Measurements from ENCODE around the gene LSS. TPM values are rescaled to one million over a fixed set of nuclear protein-coding genes. Genes with fewer than 3 reads are reported as not detected.

LSS gene
- total and polyA plus RNA-seq, 2 experiments from 2014 or later: 55.0 to 237 TPM

DNA sequence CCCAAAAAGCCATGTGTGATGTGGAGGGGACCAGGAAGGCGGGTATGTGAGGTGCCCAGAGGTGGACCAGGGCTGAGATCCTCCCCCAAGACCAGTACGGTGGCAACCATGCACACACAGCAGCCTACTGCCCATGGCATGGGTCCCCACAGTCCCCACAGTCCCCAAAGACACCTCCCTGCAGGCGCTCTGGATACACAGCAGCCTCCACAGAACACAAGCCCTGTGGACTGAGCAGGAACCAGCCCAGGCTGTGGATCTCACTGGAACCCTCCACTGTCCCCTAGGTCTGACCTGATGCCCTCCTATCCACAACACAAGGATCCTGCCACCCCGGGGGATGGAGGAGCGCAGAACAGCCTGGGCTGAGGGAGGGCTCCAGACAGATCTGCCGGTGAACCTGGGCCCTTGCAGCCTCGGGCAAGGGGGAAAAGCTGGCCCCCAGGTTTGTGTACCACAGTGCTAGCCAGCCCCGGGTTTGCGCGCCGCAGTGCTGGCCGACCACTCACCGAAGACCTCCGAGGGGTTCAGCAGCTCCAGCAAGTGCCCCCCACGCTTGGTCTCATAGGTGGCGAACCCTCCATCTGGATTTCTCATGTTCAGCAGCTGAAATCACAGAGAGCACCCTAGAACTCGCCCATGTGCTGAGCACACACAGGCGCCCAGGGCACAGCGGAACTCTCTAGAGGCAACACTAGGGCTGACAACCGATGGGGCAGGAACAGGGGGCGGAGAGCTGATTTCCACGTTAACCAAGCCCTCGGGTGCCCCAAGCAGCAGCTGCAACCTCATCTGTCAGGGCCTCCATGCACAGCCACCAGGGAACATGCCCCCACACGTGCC, 22.2 kb downstream of the LSS start:
- no peak for ATAC-seq

More for the DNA sequence above, 22.2 kb downstream of the LSS start:
- H3K79me2 ChIP-seq (replicated peaks; ENCODE audit: insufficient read depth): no peaks in the 10 kb centered on the region; the same call in 1 of the 2 replicates
- Mint-ChIP-seq H3K36me3 (ENCODE audit: low read depth) (peaks cover 53% of the 10 kb centered on the region), H3K27me3 (ENCODE audit: insufficient read depth, low read depth, poor library complexity) (peaks cover 6% of the 10 kb centered on the region), H3K27ac (no peak overlapping the region), H3K9me3 (no peaks in the 10 kb centered on the region), H3K4me1 (peaks cover 4% of the 10 kb centered on the region), H3K4me3 (no peak overlapping the region)
- no peaks in the 10 kb centered on the region for H3F3A ChIP-seq (replicated peaks; ENCODE audit: low read depth)
- H3K4me3 ChIP-seq: no peak overlapping the region
- no peaks in the 10 kb centered on the region for H3K4me1 ChIP-seq (ENCODE audit: insufficient read depth)
- peaks cover 22% of the 10 kb centered on the region for H3K36me3 ChIP-seq (ENCODE audit: insufficient read depth)
- 0 out of 2 replicates have a peak overlapping the region, but pooled peaks have one; percentile 26 for H3K27ac ChIP-seq (ENCODE audit: low read depth)
- H2AFZ ChIP-seq: no peak overlapping the region
- no peaks in the 10 kb centered on the region for H3K27me3 ChIP-seq (ENCODE audit: insufficient read depth)
- H3K4me2 ChIP-seq: no peak overlapping the region
- H4K20me1 ChIP-seq (replicated peaks; ENCODE audit: insufficient read depth): 0 out of 2 replicates have a peak, but pooled peaks cover 10% of the 10 kb centered on the region
- no peak for TF ChIP-seq STAT1 (IDR thresholded peaks at IDR 0.05; ENCODE audit: unreplicated experiment)
- no peak for TF ChIP-seq ZNF331 (CRISPR knock-in tag; IDR thresholded peaks at IDR 0.05; ENCODE audit: low read depth)
- TF ChIP-seq JUNB (IDR thresholded peaks at IDR 0.05; ENCODE audit: unreplicated experiment): no peak
- TF ChIP-seq, protein P1, sequence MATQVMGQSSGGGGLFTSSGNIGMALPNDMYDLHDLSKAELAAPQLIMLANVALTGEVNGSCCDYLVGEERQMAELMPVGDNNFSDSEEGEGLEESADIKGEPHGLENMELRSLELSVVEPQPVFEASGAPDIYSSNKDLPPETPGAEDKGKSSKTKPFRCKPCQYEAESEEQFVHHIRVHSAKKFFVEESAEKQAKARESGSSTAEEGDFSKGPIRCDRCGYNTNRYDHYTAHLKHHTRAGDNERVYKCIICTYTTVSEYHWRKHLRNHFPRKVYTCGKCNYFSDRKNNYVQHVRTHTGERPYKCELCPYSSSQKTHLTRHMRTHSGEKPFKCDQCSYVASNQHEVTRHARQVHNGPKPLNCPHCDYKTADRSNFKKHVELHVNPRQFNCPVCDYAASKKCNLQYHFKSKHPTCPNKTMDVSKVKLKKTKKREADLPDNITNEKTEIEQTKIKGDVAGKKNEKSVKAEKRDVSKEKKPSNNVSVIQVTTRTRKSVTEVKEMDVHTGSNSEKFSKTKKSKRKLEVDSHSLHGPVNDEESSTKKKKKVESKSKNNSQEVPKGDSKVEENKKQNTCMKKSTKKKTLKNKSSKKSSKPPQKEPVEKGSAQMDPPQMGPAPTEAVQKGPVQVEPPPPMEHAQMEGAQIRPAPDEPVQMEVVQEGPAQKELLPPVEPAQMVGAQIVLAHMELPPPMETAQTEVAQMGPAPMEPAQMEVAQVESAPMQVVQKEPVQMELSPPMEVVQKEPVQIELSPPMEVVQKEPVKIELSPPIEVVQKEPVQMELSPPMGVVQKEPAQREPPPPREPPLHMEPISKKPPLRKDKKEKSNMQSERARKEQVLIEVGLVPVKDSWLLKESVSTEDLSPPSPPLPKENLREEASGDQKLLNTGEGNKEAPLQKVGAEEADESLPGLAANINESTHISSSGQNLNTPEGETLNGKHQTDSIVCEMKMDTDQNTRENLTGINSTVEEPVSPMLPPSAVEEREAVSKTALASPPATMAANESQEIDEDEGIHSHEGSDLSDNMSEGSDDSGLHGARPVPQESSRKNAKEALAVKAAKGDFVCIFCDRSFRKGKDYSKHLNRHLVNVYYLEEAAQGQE (IDR thresholded peaks at IDR 0.05; ENCODE audit: unreplicated experiment): no peak
- TF ChIP-seq, protein P2, sequence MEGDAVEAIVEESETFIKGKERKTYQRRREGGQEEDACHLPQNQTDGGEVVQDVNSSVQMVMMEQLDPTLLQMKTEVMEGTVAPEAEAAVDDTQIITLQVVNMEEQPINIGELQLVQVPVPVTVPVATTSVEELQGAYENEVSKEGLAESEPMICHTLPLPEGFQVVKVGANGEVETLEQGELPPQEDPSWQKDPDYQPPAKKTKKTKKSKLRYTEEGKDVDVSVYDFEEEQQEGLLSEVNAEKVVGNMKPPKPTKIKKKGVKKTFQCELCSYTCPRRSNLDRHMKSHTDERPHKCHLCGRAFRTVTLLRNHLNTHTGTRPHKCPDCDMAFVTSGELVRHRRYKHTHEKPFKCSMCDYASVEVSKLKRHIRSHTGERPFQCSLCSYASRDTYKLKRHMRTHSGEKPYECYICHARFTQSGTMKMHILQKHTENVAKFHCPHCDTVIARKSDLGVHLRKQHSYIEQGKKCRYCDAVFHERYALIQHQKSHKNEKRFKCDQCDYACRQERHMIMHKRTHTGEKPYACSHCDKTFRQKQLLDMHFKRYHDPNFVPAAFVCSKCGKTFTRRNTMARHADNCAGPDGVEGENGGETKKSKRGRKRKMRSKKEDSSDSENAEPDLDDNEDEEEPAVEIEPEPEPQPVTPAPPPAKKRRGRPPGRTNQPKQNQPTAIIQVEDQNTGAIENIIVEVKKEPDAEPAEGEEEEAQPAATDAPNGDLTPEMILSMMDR (conservative IDR thresholded peaks at IDR 0.05; ENCODE audit: low read depth in 2 of 2): no peak
- TF ChIP-seq, protein P3, sequence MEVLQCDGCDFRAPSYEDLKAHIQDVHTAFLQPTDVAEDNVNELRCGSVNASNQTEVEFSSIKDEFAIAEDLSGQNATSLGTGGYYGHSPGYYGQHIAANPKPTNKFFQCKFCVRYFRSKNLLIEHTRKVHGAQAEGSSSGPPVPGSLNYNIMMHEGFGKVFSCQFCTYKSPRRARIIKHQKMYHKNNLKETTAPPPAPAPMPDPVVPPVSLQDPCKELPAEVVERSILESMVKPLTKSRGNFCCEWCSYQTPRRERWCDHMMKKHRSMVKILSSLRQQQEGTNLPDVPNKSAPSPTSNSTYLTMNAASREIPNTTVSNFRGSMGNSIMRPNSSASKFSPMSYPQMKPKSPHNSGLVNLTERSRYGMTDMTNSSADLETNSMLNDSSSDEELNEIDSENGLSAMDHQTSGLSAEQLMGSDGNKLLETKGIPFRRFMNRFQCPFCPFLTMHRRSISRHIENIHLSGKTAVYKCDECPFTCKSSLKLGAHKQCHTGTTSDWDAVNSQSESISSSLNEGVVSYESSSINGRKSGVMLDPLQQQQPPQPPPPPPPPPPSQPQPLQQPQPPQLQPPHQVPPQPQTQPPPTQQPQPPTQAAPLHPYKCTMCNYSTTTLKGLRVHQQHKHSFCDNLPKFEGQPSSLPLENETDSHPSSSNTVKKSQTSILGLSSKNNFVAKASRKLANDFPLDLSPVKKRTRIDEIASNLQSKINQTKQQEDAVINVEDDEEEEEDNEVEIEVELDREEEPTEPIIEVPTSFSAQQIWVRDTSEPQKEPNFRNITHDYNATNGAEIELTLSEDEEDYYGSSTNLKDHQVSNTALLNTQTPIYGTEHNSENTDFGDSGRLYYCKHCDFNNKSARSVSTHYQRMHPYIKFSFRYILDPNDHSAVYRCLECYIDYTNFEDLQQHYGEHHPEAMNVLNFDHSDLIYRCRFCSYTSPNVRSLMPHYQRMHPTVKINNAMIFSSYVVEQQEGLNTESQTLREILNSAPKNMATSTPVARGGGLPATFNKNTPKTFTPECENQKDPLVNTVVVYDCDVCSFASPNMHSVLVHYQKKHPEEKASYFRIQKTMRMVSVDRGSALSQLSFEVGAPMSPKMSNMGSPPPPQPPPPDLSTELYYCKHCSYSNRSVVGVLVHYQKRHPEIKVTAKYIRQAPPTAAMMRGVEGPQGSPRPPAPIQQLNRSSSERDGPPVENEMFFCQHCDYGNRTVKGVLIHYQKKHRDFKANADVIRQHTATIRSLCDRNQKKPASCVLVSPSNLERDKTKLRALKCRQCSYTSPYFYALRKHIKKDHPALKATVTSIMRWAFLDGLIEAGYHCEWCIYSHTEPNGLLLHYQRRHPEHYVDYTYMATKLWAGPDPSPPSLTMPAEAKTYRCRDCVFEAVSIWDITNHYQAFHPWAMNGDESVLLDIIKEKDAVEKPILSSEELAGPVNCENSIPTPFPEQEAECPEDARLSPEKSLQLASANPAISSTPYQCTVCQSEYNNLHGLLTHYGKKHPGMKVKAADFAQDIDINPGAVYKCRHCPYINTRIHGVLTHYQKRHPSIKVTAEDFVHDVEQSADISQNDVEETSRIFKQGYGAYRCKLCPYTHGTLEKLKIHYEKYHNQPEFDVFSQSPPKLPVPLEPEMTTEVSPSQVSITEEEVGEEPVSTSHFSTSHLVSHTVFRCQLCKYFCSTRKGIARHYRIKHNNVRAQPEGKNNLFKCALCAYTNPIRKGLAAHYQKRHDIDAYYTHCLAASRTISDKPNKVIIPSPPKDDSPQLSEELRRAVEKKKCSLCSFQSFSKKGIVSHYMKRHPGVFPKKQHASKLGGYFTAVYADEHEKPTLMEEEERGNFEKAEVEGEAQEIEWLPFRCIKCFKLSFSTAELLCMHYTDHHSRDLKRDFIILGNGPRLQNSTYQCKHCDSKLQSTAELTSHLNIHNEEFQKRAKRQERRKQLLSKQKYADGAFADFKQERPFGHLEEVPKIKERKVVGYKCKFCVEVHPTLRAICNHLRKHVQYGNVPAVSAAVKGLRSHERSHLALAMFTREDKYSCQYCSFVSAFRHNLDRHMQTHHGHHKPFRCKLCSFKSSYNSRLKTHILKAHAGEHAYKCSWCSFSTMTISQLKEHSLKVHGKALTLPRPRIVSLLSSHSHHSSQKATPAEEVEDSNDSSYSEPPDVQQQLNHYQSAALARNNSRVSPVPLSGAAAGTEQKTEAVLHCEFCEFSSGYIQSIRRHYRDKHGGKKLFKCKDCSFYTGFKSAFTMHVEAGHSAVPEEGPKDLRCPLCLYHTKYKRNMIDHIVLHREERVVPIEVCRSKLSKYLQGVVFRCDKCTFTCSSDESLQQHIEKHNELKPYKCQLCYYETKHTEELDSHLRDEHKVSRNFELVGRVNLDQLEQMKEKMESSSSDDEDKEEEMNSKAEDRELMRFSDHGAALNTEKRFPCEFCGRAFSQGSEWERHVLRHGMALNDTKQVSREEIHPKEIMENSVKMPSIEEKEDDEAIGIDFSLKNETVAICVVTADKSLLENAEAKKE (CRISPR knock-in tag; IDR thresholded peaks at IDR 0.05): no peak
- TF ChIP-seq CREB1 (CRISPR knock-in tag; IDR thresholded peaks at IDR 0.05; ENCODE audit: low read depth): no peak
- TF ChIP-seq NANOG (IDR thresholded peaks at IDR 0.05; ENCODE audit: borderline replicate concordance): no peak
- no peak for TF ChIP-seq POLR2AphosphoS5 (IDR thresholded peaks at IDR 0.05; ENCODE audit: low read depth)
- no peak for TF ChIP-seq ZNF114 (CRISPR knock-in tag; IDR thresholded peaks at IDR 0.05)
- no peak for TF ChIP-seq EZH2 (IDR thresholded peaks at IDR 0.05; ENCODE audit: low read depth, unreplicated experiment)
- TF ChIP-seq, protein P4, sequence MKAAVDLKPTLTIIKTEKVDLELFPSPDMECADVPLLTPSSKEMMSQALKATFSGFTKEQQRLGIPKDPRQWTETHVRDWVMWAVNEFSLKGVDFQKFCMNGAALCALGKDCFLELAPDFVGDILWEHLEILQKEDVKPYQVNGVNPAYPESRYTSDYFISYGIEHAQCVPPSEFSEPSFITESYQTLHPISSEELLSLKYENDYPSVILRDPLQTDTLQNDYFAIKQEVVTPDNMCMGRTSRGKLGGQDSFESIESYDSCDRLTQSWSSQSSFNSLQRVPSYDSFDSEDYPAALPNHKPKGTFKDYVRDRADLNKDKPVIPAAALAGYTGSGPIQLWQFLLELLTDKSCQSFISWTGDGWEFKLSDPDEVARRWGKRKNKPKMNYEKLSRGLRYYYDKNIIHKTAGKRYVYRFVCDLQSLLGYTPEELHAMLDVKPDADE (IDR thresholded peaks at IDR 0.05): no peak
- no peak for TF ChIP-seq EZH2phosphoT487 (IDR thresholded peaks at IDR 0.05; ENCODE audit: unreplicated experiment)
- no peaks in the 10 kb centered on the region for H3K9me2 ChIP-seq (ENCODE audit: insufficient read depth)
- DNase-seq (ENCODE audit: low spot score): no peak
